ENCODE results near the gene DEXI. TPM values are rescaled to one million over a fixed set of nuclear protein-coding genes. Genes with fewer than 3 reads are reported as not detected.

DEXI gene
- total and polyA plus RNA-seq, 9 of the 15 experiments (the other 6 are each of a cell fraction or from before 2014, with no cell fraction given) = 2.9 to 40.1 (median 22.0) TPM

DNA sequence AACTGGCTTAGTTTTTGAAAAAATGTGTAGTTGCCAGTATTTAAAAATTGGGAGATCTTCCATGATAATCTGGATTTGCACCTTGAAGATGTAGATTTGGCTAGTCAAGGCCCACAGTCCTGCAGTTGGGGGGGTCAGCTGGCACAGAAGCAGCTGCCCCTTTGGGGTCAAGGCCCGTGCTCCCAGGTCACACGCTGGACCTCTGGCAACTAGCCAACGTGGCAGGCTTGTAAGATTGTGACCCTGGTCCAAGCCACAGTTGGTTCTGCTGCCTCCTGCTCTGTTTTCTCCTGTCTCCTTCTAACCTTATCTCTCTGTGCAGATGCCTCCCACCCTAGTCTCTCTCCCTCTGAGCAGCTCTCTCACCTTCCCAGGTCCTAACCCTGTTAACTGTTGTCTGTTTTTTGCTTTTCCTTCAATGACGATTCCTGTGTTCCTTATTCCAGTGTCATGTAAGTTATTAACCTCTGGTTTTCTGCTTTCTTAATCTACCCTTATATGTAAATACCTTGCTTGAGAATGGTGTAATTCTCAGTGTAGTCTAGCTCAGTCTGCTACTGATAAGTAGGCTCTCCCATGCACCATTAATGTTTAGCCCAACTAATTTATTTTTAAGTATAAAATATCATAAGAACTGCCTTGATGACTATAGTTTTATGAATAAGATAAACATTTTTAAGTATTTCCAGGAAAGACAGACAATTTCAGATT is 30.0 kb upstream of the DEXI start (continued):
- TF ChIP-seq SMARCA4 (IDR thresholded peaks at IDR 0.05) (peak; percentile 99), ZNF175 (CRISPR knock-in tag; IDR thresholded peaks at IDR 0.05; ENCODE audit: low read depth) (peak; percentile 39; the same call in 1 of the 2 replicates), MTA3 (IDR thresholded peaks at IDR 0.05; ENCODE audit: borderline replicate concordance) (peak; percentile 93), ZEB2 (IDR thresholded peaks at IDR 0.05) (peak; percentile 96), TFAP4 (CRISPR knock-in tag; IDR thresholded peaks at IDR 0.05; ENCODE audit: borderline replicate concordance) (peak; percentile 82), ZNF431 (CRISPR knock-in tag; IDR thresholded peaks at IDR 0.05) (no peak), MAFK (IDR thresholded peaks at IDR 0.05; ENCODE audit: low read length) (no peak), HIVEP1 (CRISPR knock-in tag; IDR thresholded peaks at IDR 0.05) (peak; percentile 29; the same call in 1 of the 2 replicates), ZNF274 (IDR thresholded peaks at IDR 0.05; ENCODE audit: borderline replicate concordance, low read depth, low read length) (peak; percentile 73; the same call in 1 of the 2 replicates), MCM3 (IDR thresholded peaks at IDR 0.05) (no peak), SMARCC2 (IDR thresholded peaks at IDR 0.05; ENCODE audit: low read depth) (peak; percentile 91; the same call in 1 of the 2 replicates), BRD9 (IDR thresholded peaks at IDR 0.05; ENCODE audit: low read depth, partially characterized antibody) (peak; percentile 95), PCBP1 (IDR thresholded peaks at IDR 0.05; ENCODE audit: low read depth, low read length, poor library complexity, severe bottlenecking) (no peak), JUND (IDR thresholded peaks at IDR 0.05; ENCODE audit: borderline replicate concordance, low read depth, low read length) (peak; percentile 65; the same call in 1 of the 2 replicates), JUND (tag; IDR thresholded peaks at IDR 0.05; ENCODE audit: borderline replicate concordance, low read depth, low read length) (peak; percentile 46; the same call in 1 of the 3 replicates), GATAD2B (IDR thresholded peaks at IDR 0.05; ENCODE audit: borderline replicate concordance) (peak; percentile 90), FOXM1 (IDR thresholded peaks at IDR 0.05; ENCODE audit: low read depth) (peak; percentile 92), FOXM1 (CRISPR knock-in tag; IDR thresholded peaks at IDR 0.05; ENCODE audit: low read depth) (no peak), NCOA1 (IDR thresholded peaks at IDR 0.05; ENCODE audit: low read depth) (peak; percentile 93), MNT (conservative IDR thresholded peaks at IDR 0.05) (peak; percentile 46 to 84; a peak in 3 of 4 replicates), ZNF23 (CRISPR knock-in tag; IDR thresholded peaks at IDR 0.05) (no peak), SRF (CRISPR knock-in tag; IDR thresholded peaks at IDR 0.05) (peak in 1 of 2 experiments; percentile 29; a peak in 1 of 4 replicates), SIN3A (IDR thresholded peaks at IDR 0.05; ENCODE audit: borderline replicate concordance in 2 of 2, control insufficient read depth in 1 of 2, low read depth in 2 of 2, low read length in 2 of 2) (no peak), NRF1 (conservative IDR thresholded peaks at IDR 0.05 in 1 of 2, IDR thresholded peaks at IDR 0.05 in 1 of 2) (0 out of 4 replicates have a peak, but pooled peaks have one; percentile 7 to 28), SAFB (IDR thresholded peaks at IDR 0.05; ENCODE audit: borderline replicate concordance, low read depth, low read length) (no peak)
- TF ChIP-seq, protein P1, sequence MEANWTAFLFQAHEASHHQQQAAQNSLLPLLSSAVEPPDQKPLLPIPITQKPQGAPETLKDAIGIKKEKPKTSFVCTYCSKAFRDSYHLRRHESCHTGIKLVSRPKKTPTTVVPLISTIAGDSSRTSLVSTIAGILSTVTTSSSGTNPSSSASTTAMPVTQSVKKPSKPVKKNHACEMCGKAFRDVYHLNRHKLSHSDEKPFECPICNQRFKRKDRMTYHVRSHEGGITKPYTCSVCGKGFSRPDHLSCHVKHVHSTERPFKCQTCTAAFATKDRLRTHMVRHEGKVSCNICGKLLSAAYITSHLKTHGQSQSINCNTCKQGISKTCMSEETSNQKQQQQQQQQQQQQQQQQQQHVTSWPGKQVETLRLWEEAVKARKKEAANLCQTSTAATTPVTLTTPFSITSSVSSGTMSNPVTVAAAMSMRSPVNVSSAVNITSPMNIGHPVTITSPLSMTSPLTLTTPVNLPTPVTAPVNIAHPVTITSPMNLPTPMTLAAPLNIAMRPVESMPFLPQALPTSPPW (CRISPR knock-in tag; IDR thresholded peaks at IDR 0.05) = peak; percentile 85

Data from K562 (cell line).